ENCODE data around the gene MAGI3.

MAGI3 gene

GRCh38 chr1:113439277-113439670, 49.0 kb downstream of the MAGI3 start:
- in situ Hi-C loops (cut with HindIII; ENCODE audit: low sequenced_read_pairs): no loop called here
- TF ChIP-seq CTCF (IDR thresholded peaks at IDR 0.05; ENCODE audit: low read depth, low read length): no peak
- no peak for DNase-seq (ENCODE audit: low read depth, low spot score)
- no peak overlapping the region for H3K4me3 ChIP-seq (ENCODE audit: low read depth, low read length)

GRCh38 chr1:113442131-113442530, 51.8 kb downstream of the MAGI3 start:
- in situ Hi-C loops (cut with HindIII; ENCODE audit: low sequenced_read_pairs): no loop called here
- H3K4me3 ChIP-seq (ENCODE audit: low read depth, low read length): no peak overlapping the region
- TF ChIP-seq CTCF (IDR thresholded peaks at IDR 0.05; ENCODE audit: low read depth, low read length): no peak
- DNase-seq (ENCODE audit: low read depth, low spot score): no peak

DNA sequence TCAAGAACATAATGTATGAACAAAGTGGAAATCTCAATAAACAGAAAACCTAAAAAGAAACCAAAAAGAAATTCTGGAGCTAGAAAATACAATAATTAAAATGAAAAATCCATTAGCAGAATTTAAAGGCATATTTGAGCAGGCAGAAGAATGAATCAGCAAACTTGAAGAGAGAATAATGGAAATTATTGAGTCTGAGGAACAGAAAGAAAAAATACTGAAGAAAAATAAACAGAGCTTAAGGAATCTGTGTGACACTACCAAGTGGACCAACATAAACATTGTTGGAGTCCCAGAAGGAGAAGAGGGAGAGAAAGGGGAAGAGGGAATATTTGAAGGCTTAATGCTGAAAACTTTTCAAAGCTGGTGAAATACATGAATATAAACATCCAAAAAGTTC, 54.5 kb downstream of the MAGI3 start:
- DNase-seq (ENCODE audit: low read depth, low spot score): no peak
- no peak for TF ChIP-seq CTCF (IDR thresholded peaks at IDR 0.05; ENCODE audit: low read depth, low read length)
- no peak overlapping the region for H3K4me3 ChIP-seq (ENCODE audit: low read depth, low read length)
- in situ Hi-C loops (cut with HindIII; ENCODE audit: low sequenced_read_pairs): no loop called here

- no peak for TF ChIP-seq CTCF (IDR thresholded peaks at IDR 0.05; ENCODE audit: low read depth, low read length)
- in situ Hi-C loops (cut with HindIII; ENCODE audit: low sequenced_read_pairs): no loop called here
- no peak for DNase-seq (ENCODE audit: low read depth, low spot score)
- H3K4me3 ChIP-seq (ENCODE audit: low read depth, low read length): no peak overlapping the region
These were observed 61.4 kb downstream of the MAGI3 start for GRCh38 chr1:113451710-113452109.

- no peak overlapping the region for H3K4me3 ChIP-seq (ENCODE audit: low read depth, low read length)
- in situ Hi-C loops (cut with HindIII; ENCODE audit: low sequenced_read_pairs): no loop called here
- DNase-seq (ENCODE audit: low read depth, low spot score): peak; percentile 54
- TF ChIP-seq CTCF (IDR thresholded peaks at IDR 0.05; ENCODE audit: low read depth, low read length): peak; percentile 58
These were observed 62.8 kb downstream of the MAGI3 start for GRCh38 chr1:113452921-113453770.

- in situ Hi-C loops (cut with HindIII; ENCODE audit: low sequenced_read_pairs): no loop called here
- no peak overlapping the region for H3K4me3 ChIP-seq (ENCODE audit: low read depth, low read length)
- TF ChIP-seq CTCF (IDR thresholded peaks at IDR 0.05; ENCODE audit: low read depth, low read length): no peak
- DNase-seq (ENCODE audit: low read depth, low spot score): no peak
These were observed 63.4 kb downstream of the MAGI3 start for GRCh38 chr1:113453771-113454083.
